HepG2 (cell line): Measurements from ENCODE around the gene GNL1. TPM values are rescaled to one million over a fixed set of nuclear protein-coding genes. Genes with fewer than 3 reads are reported as not detected.
A peak's percentile ranks its signal among the peaks of the same experiment; 100 is the strongest.

Source experiments
- DPF2 ChIP-seq: sonication (generic); formaldehyde crosslinking; IDR thresholded peaks from 2 replicates; pipeline ENCODE4 v1.4.0; 2020; ENCODE audit warnings: mild to moderate bottlenecking, low read depth, missing genetic modification reagents, borderline replicate concordance
- HMGXB4 ChIP-seq, 2 experiments: sonication (generic) in 1 of 2; formaldehyde crosslinking in 1 of 2; IDR thresholded peaks; 2 replicates each; pipeline versions ENCODE4 v1.4.0 to v1.6.1; 2018 to 2020; ENCODE audit warnings: missing genetic modification reagents in 2 of 2, borderline replicate concordance in 1 of 2, low read depth in 1 of 2, mild to moderate bottlenecking in 1 of 2, missing biosample characterization in 1 of 2
- ISL2 ChIP-seq: sonication (generic); formaldehyde crosslinking; IDR thresholded peaks from 2 replicates; pipeline ENCODE4 v1.5.0; 2020; ENCODE audit warnings: missing genetic modification reagents
- KLF11 ChIP-seq: IDR thresholded peaks from 2 replicates; pipeline ENCODE4 v1.6.1; 2016; ENCODE audit warnings: missing compliant biosample characterization
- RARA ChIP-seq: IDR thresholded peaks from 2 replicates; pipeline ENCODE4 v1.6.1; 2016; ENCODE audit warnings: missing genetic modification reagents, missing compliant biosample characterization
- RXRB ChIP-seq: IDR thresholded peaks from 2 replicates; pipeline ENCODE4 v1.6.1; 2016; ENCODE audit warnings: borderline replicate concordance, missing genetic modification reagents, missing compliant biosample characterization
- SMAD3 ChIP-seq: sonication (generic); formaldehyde crosslinking; IDR thresholded peaks from 2 replicates; pipeline ENCODE4 v1.4.0; 2020; ENCODE audit warnings: missing genetic modification reagents
- TAF15 ChIP-seq: fragments of 200-400 bp; formaldehyde crosslinking; IDR thresholded peaks from one replicate; pipeline ENCODE4 v1.6.1; 2018; ENCODE audit warnings: mild to moderate bottlenecking, low read depth, low read length; ENCODE audit not compliant: poor library complexity, severe bottlenecking
- THAP11 ChIP-seq: IDR thresholded peaks from 2 replicates; pipeline ENCODE4 v1.6.1; 2016; ENCODE audit warnings: missing biosample characterization, missing genetic modification reagents
- ZBTB40 ChIP-seq, 2 experiments: fragments of 450-650 bp in 1 of 2; sonication (generic) in 1 of 2; formaldehyde crosslinking in 1 of 2; IDR thresholded peaks; 2 replicates each; pipeline versions ENCODE4 v1.6.1 to v1.8.0; 2016 to 2022; ENCODE audit warnings: antibody characterized with exemption in 1 of 2, mild to moderate bottlenecking in 1 of 2, missing genetic modification reagents in 1 of 2
- ZBTB7A ChIP-seq: sonication (generic); formaldehyde crosslinking; IDR thresholded peaks from 2 replicates; pipeline ENCODE4 v1.8.0; 2022; ENCODE audit warnings: mild to moderate bottlenecking, missing genetic modification reagents
- ZBTB7B ChIP-seq: sonication (generic); formaldehyde crosslinking; IDR thresholded peaks from 2 replicates; pipeline ENCODE4 v1.4.0; 2020; ENCODE audit warnings: missing genetic modification reagents
- ZKSCAN8 ChIP-seq: IDR thresholded peaks from 2 replicates; pipeline ENCODE4 v1.6.1; 2016; ENCODE audit warnings: borderline replicate concordance, missing genetic modification reagents, missing compliant biosample characterization
- ZNF563 ChIP-seq: sonication (generic); formaldehyde crosslinking; IDR thresholded peaks from 2 replicates; pipeline ENCODE4 v1.8.0; 2022; ENCODE audit warnings: mild to moderate bottlenecking, moderate library complexity, missing genetic modification reagents
- ZSCAN21 ChIP-seq: sonication (generic); formaldehyde crosslinking; IDR thresholded peaks from 2 replicates; pipeline ENCODE4 v1.8.0; 2022; ENCODE audit warnings: mild to moderate bottlenecking, missing genetic modification reagents, moderate library complexity, borderline replicate concordance
- ZSCAN29 ChIP-seq: sonication (generic); formaldehyde crosslinking; conservative IDR thresholded peaks from 2 replicates; pipeline ENCODE4 v1.4.0; 2020; ENCODE audit warnings: mild to moderate bottlenecking, missing genetic modification reagents
- polyA plus RNA-seq, 8 experiments: library from polyadenylated mRNA; depleted of rRNA in 3 of 8; stranded (reverse) in 7 of 8; unstranded in 1 of 8; fragments of >200 nt; fragmentation: Illumina TruSeq in 4 of 8; extraction: Trizol in 4 of 8; gene quantifications; 2 replicates each; pipeline versions ENCODE4 v1.2.1 to v1.2.3, GENCODE V29; 2011 to 2016; ENCODE audit warnings: low read depth in 4 of 8, missing spikeins in 1 of 8, mixed read lengths in 1 of 8; ENCODE audit not compliant: insufficient read depth in 1 of 8
- total RNA-seq, 5 experiments: library from RNA; depleted of rRNA; stranded (reverse); fragments of >200 nt; fragmentation: Illumina TruSeq; extraction: Trizol; gene quantifications; 2 replicates each; pipeline ENCODE4 v1.2.3, GENCODE V29; 2016; ENCODE audit warnings: low read depth in 1 of 5

Gene GNL1
- total and polyA plus RNA-seq, 2 of the 13 experiments (the other 11 are each of a cell fraction or from before 2014, with no cell fraction given) = 35.0 to 55.6 TPM

- TF ChIP-seq ZNF563 (peak; percentile 51), ZSCAN29 (CRISPR knock-in tag) (peak; percentile 83; the same call in 1 of the 2 replicates), KLF11 (CRISPR knock-in tag) (peak; percentile 57; the same call in 1 of the 2 replicates), ZBTB7B (CRISPR knock-in tag) (peak; percentile 99), HMGXB4 (CRISPR knock-in tag; IDR thresholded peaks at IDR 0.05; ENCODE audit: borderline replicate concordance in 1 of 2, low read depth in 1 of 2) (peak in 1 of 2 experiments; percentile 62; a peak in 3 of 4 replicates), ZBTB7A (peak; percentile 44; the same call in 1 of the 2 replicates), ZBTB40 (IDR thresholded peaks at IDR 0.05) (no peak), ZBTB40 (CRISPR knock-in tag; IDR thresholded peaks at IDR 0.05) (peak; percentile 64; the same call in 1 of the 2 replicates), TAF15 (no peak), RARA (CRISPR knock-in tag) (peak; percentile 71), THAP11 (CRISPR knock-in tag) (peak; percentile 80), SMAD3 (CRISPR knock-in tag) (peak; percentile 88; the same call in 1 of the 2 replicates), ZKSCAN8 (CRISPR knock-in tag) (no peak; the same call in 1 of the 2 replicates), DPF2 (CRISPR knock-in tag) (peak; percentile 54; the same call in 1 of the 2 replicates), ISL2 (CRISPR knock-in tag) (peak; percentile 58; the same call in 1 of the 2 replicates), RXRB (CRISPR knock-in tag) (peak; percentile 83), ZSCAN21 (peak; percentile 68)
Measured at GRCh38 chr6:30515944-30516753, 40.1 kb downstream of the GNL1 start (continued).
